C4-2B (cell line): ENCODE measurements around the gene JAZF1.

Experiments
- CTCF ChIP-seq: fragments of 450-650 bp; conservative IDR thresholded peaks from 2 replicates; pipeline ENCODE4 v1.5.1; 2017; ENCODE audit warnings: mild to moderate bottlenecking
- ZFX ChIP-seq: fragments of 450-650 bp; IDR thresholded peaks from 2 replicates; pipeline ENCODE4 v1.6.1; 2017

GRCh38 chr7:28013019-28013418 is 167.6 kb downstream of the JAZF1 start:
- TF ChIP-seq CTCF (no peak), ZFX (no peak)
